GM19395 (cell line): Measurements from ENCODE around the gene KIRREL2.

ENCODE experiments used
- ATAC-seq: cut with Tn5 transposase; IDR thresholded peaks from one replicate; pipeline ENCODE4 v1.9.1; 2021; ENCODE audit warnings: mild to moderate bottlenecking, moderate library complexity; ENCODE audit not compliant: unreplicated experiment

KIRREL2 gene

DNA sequence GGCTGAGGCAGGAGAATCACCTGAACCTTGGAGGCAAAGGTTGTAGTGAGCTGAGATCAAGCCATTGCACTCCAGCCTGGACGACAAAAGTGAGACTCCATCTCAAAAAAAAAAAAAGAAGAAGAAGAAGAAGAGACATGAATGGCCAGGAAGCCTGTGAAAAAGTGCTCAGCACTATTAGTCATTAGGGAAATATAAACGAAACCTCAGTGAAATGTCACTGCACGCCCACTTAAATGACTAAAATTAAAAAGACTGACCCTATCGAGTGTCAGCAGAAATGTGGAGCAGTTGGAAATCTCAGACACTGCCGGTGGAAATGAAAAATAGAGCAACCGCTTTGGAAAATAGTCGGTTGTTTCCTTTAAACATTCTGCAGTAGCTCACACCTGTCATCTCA is 56.9 kb downstream of the KIRREL2 start:
- ATAC-seq: no peak

DNA sequence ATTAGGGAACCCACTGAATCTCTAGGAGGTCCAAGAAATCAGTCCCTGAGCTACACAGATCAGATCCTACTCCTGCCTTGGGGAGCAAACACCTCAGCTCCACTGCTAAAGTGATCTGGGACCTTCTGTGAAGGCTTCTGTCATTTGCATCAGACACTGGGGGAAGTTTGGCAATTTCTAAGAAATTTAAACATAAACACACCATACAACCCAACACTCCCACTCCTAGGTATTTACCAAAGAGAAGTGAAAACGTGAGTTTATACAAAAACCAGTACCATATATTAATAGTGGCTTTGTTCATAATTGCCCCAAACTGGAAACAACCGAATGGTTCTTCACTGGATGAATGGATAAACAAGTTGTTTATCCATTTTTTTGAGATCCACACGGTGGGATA is 58.7 kb downstream of the KIRREL2 start:
- ATAC-seq: no peak
